HEK293 (cell line): ENCODE results near the gene PLEKHD1.
A peak's percentile ranks its signal among the peaks of the same experiment; 100 is the strongest.

Experiments used
- CTCF ChIP-seq: fragments of 450-650 bp; formaldehyde crosslinking; IDR thresholded peaks from 2 replicates; pipeline ENCODE4 v1.5.1; 2016; ENCODE audit warnings: missing biosample characterization, missing genetic modification characterization
- KLF17 ChIP-seq: fragments of 450-650 bp; formaldehyde crosslinking; IDR thresholded peaks from 2 replicates; pipeline ENCODE4 v1.5.1; 2016; ENCODE audit warnings: missing biosample characterization, missing genetic modification characterization
- SETDB1 ChIP-seq: IDR thresholded peaks from one replicate; pipeline ENCODE4 v1.6.1; 2017; ENCODE audit warnings: mild to moderate bottlenecking, low read length, moderate library complexity, mixed read lengths; ENCODE audit not compliant: insufficient read length
- WT1 ChIP-seq: fragments of 450-650 bp; formaldehyde crosslinking; IDR thresholded peaks from 2 replicates; pipeline ENCODE4 v1.5.1; 2016; ENCODE audit warnings: missing biosample characterization, missing genetic modification characterization
- YY2 ChIP-seq: fragments of 450-650 bp; formaldehyde crosslinking; IDR thresholded peaks from 2 replicates; pipeline ENCODE4 v1.5.1; 2016; ENCODE audit warnings: missing biosample characterization, missing genetic modification characterization
- ZNF157 ChIP-seq: fragments of 450-650 bp; formaldehyde crosslinking; IDR thresholded peaks from 2 replicates; pipeline ENCODE4 v1.5.1; 2016; ENCODE audit warnings: missing biosample characterization, missing genetic modification characterization
- ZNF561 ChIP-seq: fragments of 450-650 bp; IDR thresholded peaks from 2 replicates; pipeline ENCODE4 v1.5.1; 2018; ENCODE audit warnings: missing biosample characterization, missing genetic modification characterization, borderline replicate concordance
- ZNF600 ChIP-seq: fragments of 450-650 bp; formaldehyde crosslinking; IDR thresholded peaks from 2 replicates; pipeline ENCODE4 v1.5.1; 2016; ENCODE audit warnings: missing biosample characterization, missing genetic modification characterization
- ZNF654 ChIP-seq: fragments of 450-650 bp; formaldehyde crosslinking; IDR thresholded peaks from 2 replicates; pipeline ENCODE4 v1.5.1; 2016; ENCODE audit warnings: low read depth, missing biosample characterization, missing genetic modification characterization
- ZNF660 ChIP-seq: fragments of 450-650 bp; IDR thresholded peaks from 2 replicates; pipeline ENCODE4 v1.5.1; 2018; ENCODE audit warnings: missing biosample characterization, mild to moderate bottlenecking, missing genetic modification characterization
- ZNF692 ChIP-seq: fragments of 450-650 bp; formaldehyde crosslinking; IDR thresholded peaks from 2 replicates; pipeline ENCODE4 v1.5.1; 2016; ENCODE audit warnings: missing biosample characterization, missing genetic modification characterization
- TF ChIP-seq, protein P1 (sequence below): fragments of 450-650 bp; IDR thresholded peaks from 2 replicates; pipeline ENCODE4 v1.5.1; 2018; ENCODE audit warnings: missing biosample characterization, missing genetic modification characterization

PLEKHD1 gene

DNA sequence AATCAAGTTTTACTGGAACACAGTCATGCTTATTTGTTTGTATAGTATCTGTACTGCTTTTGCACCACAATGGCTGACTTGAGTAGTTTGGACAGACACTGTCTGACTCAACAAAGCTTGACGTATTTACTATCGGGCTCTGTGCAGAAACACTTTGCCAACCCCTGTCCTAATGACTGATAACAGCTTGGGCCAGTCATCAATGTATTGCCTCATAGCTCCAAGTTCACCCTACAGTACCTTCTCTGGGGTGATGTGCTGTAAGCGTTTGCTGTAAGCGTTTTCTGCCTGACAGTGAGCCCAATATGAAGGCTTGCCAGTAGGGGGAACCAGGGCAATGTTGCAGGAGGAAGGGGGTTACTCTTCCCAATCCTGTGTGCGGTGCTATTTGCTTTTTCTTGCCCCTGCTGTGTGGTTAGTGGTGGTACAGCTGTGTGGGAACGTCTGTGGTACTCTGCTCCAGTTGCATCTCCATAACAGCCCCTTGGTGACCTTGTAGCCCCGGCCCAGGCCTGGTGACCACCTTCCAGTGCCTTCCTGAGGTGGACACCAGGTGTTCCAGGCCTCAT is 95.6 kb downstream of the PLEKHD1 start (continued):
- no peak for TF ChIP-seq KLF17 (tag by site-specific recombination)
- TF ChIP-seq ZNF660 (tag by site-specific recombination) = 0 out of 2 replicates have a peak, but pooled peaks have one; percentile 41
- TF ChIP-seq YY2 (tag by site-specific recombination) = no peak
- peak; percentile 30; the same call in 1 of the 2 replicates for TF ChIP-seq ZNF654
- TF ChIP-seq ZNF157 (tag by site-specific recombination) = no peak
- peak; percentile 90 for TF ChIP-seq CTCF (tag by site-specific recombination)
- no peak for TF ChIP-seq ZNF561 (tag by site-specific recombination)
- TF ChIP-seq, protein P1, sequence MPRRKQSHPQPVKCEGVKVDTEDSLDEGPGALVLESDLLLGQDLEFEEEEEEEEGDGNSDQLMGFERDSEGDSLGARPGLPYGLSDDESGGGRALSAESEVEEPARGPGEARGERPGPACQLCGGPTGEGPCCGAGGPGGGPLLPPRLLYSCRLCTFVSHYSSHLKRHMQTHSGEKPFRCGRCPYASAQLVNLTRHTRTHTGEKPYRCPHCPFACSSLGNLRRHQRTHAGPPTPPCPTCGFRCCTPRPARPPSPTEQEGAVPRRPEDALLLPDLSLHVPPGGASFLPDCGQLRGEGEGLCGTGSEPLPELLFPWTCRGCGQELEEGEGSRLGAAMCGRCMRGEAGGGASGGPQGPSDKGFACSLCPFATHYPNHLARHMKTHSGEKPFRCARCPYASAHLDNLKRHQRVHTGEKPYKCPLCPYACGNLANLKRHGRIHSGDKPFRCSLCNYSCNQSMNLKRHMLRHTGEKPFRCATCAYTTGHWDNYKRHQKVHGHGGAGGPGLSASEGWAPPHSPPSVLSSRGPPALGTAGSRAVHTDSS (tag by site-specific recombination) = no peak
- 0 out of 2 replicates have a peak, but pooled peaks have one; percentile 23 for TF ChIP-seq ZNF692 (tag by site-specific recombination)
- TF ChIP-seq ZNF600 (tag by site-specific recombination) = peak; percentile 61
- no peak for TF ChIP-seq SETDB1
- TF ChIP-seq WT1 (tag by site-specific recombination) = no peak
